B cell (primary cell): ENCODE measurements around the gene BANF2. TPM values are rescaled to one million over a fixed set of nuclear protein-coding genes. Genes with fewer than 3 reads are reported as not detected.

Source experiments
- ATAC-seq: fragments of 200-7000 bp; cut with Tn5 transposase; one replicate; pipeline ENCODE4 v1.10.0; 2021; ENCODE audit warnings: low read depth, mild to moderate bottlenecking, moderate number of reproducible peaks, moderate library complexity
- CTCF ChIA-PET: fragments of 350-600 bp; sonication (Branson Sonifier 250); formaldehyde crosslinking; loops from one replicate; lab custom pipeline; 2021; ENCODE audit warnings: antibody characterized with exemption, inconsistent platforms; lab: Charles Lee
- POLR2A ChIA-PET: fragments of 350-600 bp; sonication (Branson Sonifier 250); formaldehyde crosslinking; loops from one replicate; lab custom pipeline; 2021; ENCODE audit warnings: antibody characterized with exemption; lab: Charles Lee
- DNase-seq: peaks from one replicate; pipeline ENCODE4 v3.0.0; 2013
- H2AFZ ChIP-seq: 2 replicates; pipeline ENCODE4 v1.6.1; 2012; ENCODE audit warnings: mild to moderate bottlenecking, low read depth, low read length; ENCODE audit not compliant: insufficient read depth, poor library complexity, severe bottlenecking
- H3K27ac ChIP-seq, 2 donors: 1 replicate in 1 of 2; 2 replicates in 1 of 2; pipeline ENCODE4 v1.5.1; 2012 to 2013; ENCODE audit warnings: low read length in 2 of 2, mild to moderate bottlenecking in 2 of 2, moderate library complexity in 1 of 2
- H3K27me3 ChIP-seq, 4 experiments: fragments of 200-600 bp in 1 of 4; sonication (generic) in 1 of 4; replicated peaks in 1 of 4; 1 replicate in 2 of 4; 2 replicates in 2 of 4; pipeline versions ENCODE4 v1.6.1 to v1.7.0; 2013 to 2016; ENCODE audit warnings: low read length in 3 of 4, mild to moderate bottlenecking in 2 of 4, mixed read lengths in 1 of 4, moderate library complexity in 1 of 4; ENCODE audit not compliant: insufficient read depth in 4 of 4, control insufficient read depth in 3 of 4; ENCODE audit errors: control extremely low read depth in 1 of 4
- H3K36me3 ChIP-seq, 2 experiments: replicated peaks in 1 of 2; 1 replicate in 1 of 2; 2 replicates in 1 of 2; pipeline versions ENCODE4 v1.6.1 to v1.7.1; 2013; ENCODE audit warnings: low read length in 1 of 2; ENCODE audit not compliant: insufficient read depth in 2 of 2, control insufficient read depth in 1 of 2; ENCODE audit errors: control extremely low read depth in 1 of 2, extremely low read depth in 1 of 2
- H3K4me1 ChIP-seq, 2 donors: fragments of 200-600 bp in 1 of 2; sonication (generic) in 1 of 2; 1 replicate in 1 of 2; 2 replicates in 1 of 2; pipeline versions ENCODE4 v1.5.1 to v1.6.1; 2013 to 2017; ENCODE audit warnings: low read length in 2 of 2; ENCODE audit not compliant: control insufficient read depth in 2 of 2, insufficient read depth in 2 of 2
- H3K4me2 ChIP-seq: replicated peaks from 2 replicates; pipeline ENCODE3; 2012; ENCODE audit warnings: mild to moderate bottlenecking, low read depth, low read length; ENCODE audit not compliant: poor library complexity, severe bottlenecking
- H3K4me3 ChIP-seq, 5 experiments: fragments of 200-600 bp in 1 of 5; sonication (generic) in 1 of 5; 1 replicate in 3 of 5; 2 replicates in 2 of 5; pipeline versions ENCODE4 v1.5.1 to v1.7.0; 2011 to 2016; ENCODE audit warnings: low read length in 4 of 5, mild to moderate bottlenecking in 4 of 5, low read depth in 2 of 5, control low read depth in 1 of 5, moderate library complexity in 1 of 5; ENCODE audit not compliant: insufficient read depth in 1 of 5; ENCODE audit errors: control extremely low read depth in 1 of 5, extremely low read depth in 1 of 5
- H3K79me2 ChIP-seq: fragments of 200-600 bp; sonication (generic); one replicate; pipeline ENCODE4 v1.6.0; 2016; ENCODE audit warnings: low read length; ENCODE audit not compliant: control insufficient read depth, insufficient read depth
- H3K9ac ChIP-seq: fragments of 200-600 bp; sonication (generic); 2 replicates; pipeline ENCODE4 v1.6.1; 2017; ENCODE audit warnings: mild to moderate bottlenecking, low read length, moderate library complexity
- H3K9me3 ChIP-seq, 3 donors: one replicate each; pipeline versions ENCODE4 v1.6.1 to v1.7.1; 2013; ENCODE audit warnings: low read length in 2 of 3; ENCODE audit not compliant: control insufficient read depth in 2 of 3, insufficient read depth in 1 of 3; ENCODE audit errors: control extremely low read depth in 1 of 3
- H4K20me1 ChIP-seq: 2 replicates; pipeline ENCODE4 v1.6.0; 2012; ENCODE audit warnings: mild to moderate bottlenecking, low read length; ENCODE audit not compliant: insufficient read depth, control insufficient read depth, poor library complexity, severe bottlenecking
- H3K27ac Mint-ChIP-seq: one replicate; pipeline ENCODE4 v1.8.0; 2021; ENCODE audit warnings: mixed read lengths
- H3K27me3 Mint-ChIP-seq: one replicate; pipeline ENCODE4 v1.8.0; 2021; ENCODE audit warnings: mixed read lengths
- H3K4me1 Mint-ChIP-seq: one replicate; pipeline ENCODE4 v1.8.0; 2021; ENCODE audit warnings: mixed read lengths
- H3K4me3 Mint-ChIP-seq: one replicate; pipeline ENCODE4 v1.8.0; 2021; ENCODE audit warnings: mixed read lengths
- H3K9me3 Mint-ChIP-seq: one replicate; pipeline ENCODE4 v1.8.0; 2022; ENCODE audit warnings: mixed read lengths; ENCODE audit not compliant: insufficient read depth
- CTCF ChIP-seq: fragments of 200-600 bp; IDR thresholded peaks from one replicate; pipeline ENCODE4 v1.8.0; 2022; ENCODE audit warnings: antibody characterized with exemption, mild to moderate bottlenecking
- EZH2 ChIP-seq: IDR thresholded peaks from 2 replicates; pipeline ENCODE4 v1.6.1; 2012; ENCODE audit warnings: borderline replicate concordance, low read depth, mild to moderate bottlenecking, moderate library complexity, low read length; ENCODE audit not compliant: insufficient read depth, poor library complexity, severe bottlenecking
- WGBS: methylation state at CpG from one replicate; pipeline ENCODE4 v1.1.5; 2013; ENCODE audit warnings: missing lambda C conversion rate; ENCODE audit not compliant: insufficient coverage; 5-methylcytosine and 5-hydroxymethylcytosine counted together
- intact Hi-C: fragments of 100-400 bp; cut with micrococcal nuclease; formaldehyde crosslinking; loops from one replicate; pipeline ENCODE4 v1.10.0; 2022
- polyA plus RNA-seq: library from polyadenylated mRNA; depleted of rRNA; stranded (reverse); fragments of >200 nt; gene quantifications from 2 replicates; pipeline ENCODE4 v1.2.3, GENCODE V29; 2012
- total RNA-seq, 2 donors: library from RNA; stranded (reverse); fragments of 120-200 nt in 1 of 2; gene quantifications; 1 replicate in 1 of 2; 2 replicates in 1 of 2; pipeline versions ENCODE4 v1.2.3 to v1.2.4, GENCODE V29; 2013 to 2022

The BANF2 gene
- total and polyA plus RNA-seq, 2 donors (not counting 1 experiment from before 2014, with no cell fraction given): not detected

DNA sequence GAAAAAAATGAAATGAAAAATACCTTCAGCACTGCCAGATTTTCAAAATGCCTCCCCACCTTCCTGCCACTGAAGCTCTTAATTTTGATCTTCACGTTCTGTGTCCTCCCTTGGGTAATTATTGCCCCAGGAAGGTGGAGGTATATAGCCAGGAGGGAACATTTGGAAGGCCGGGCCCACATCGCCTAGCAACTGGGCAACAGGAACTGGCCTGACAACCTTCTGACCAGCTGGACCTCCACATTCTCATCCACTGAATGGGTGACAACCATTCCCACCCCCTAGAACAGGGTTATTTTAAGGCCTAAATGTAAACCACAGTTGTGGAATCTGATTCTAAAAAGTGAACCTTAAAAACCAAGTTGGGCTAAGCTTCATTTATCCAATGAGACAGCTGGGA is 20.9 kb upstream of the BANF2 start:
- peaks cover 15 to 18% of the 10 kb centered on the region in 2 donors for H3K4me1 ChIP-seq
- intact Hi-C loops: no loop called here
- H3K9ac ChIP-seq: no peak overlapping the region
- no peaks in the 10 kb centered on the region for H3K36me3 ChIP-seq
- H4K20me1 ChIP-seq: peaks cover 8% of the 10 kb centered on the region
- no peaks in the 10 kb centered on the region for H3K9me3 ChIP-seq
- CTCF ChIA-PET: interaction anchor here (0.8 to 6.4 kb wide), 5 partner anchors 174 to 459 kb away, joined by 3 to 159 read pairs (median 8); no protein-coding TSS in a partner anchor
- WGBS: no CpG with 5 or more reads among the region's 3 CpGs
- Mint-ChIP-seq H3K4me1 (peaks cover 20% of the 10 kb centered on the region), H3K4me3 (no peak overlapping the region), H3K9me3 (no peaks in the 10 kb centered on the region), H3K27me3 (peaks cover 3% of the 10 kb centered on the region), H3K27ac (peak overlapping the region; percentile 4)
- ATAC-seq (no peak), DNase-seq (no peak)
- H3K4me2 ChIP-seq: no peak overlapping the region
- H3K27me3 ChIP-seq: no peaks in the 10 kb centered on the region
- H3K4me3 ChIP-seq: no peak overlapping the region
- POLR2A ChIA-PET: no interaction called here
- no peak for TF ChIP-seq CTCF
- TF ChIP-seq EZH2: no peak
- no peak overlapping the region for H2AFZ ChIP-seq
- no peak overlapping the region for H3K27ac ChIP-seq
- H3K79me2 ChIP-seq: peaks cover 42% of the 10 kb centered on the region

GRCh38 chr20:17679941-17680835 is 19.6 kb upstream of the BANF2 start:
- no peaks in the 10 kb centered on the region for H3K36me3 ChIP-seq
- peaks cover 15 to 18% of the 10 kb centered on the region in 2 donors for H3K4me1 ChIP-seq
- POLR2A ChIA-PET: no interaction called here
- peak overlapping the region; percentile 82 for H2AFZ ChIP-seq
- TF ChIP-seq CTCF: no peak
- TF ChIP-seq EZH2: no peak
- H3K27ac ChIP-seq: peak overlapping the region; percentile 31 to 50
- Mint-ChIP-seq H3K27ac (peak overlapping the region; percentile 86), H3K4me3 (peak overlapping the region; percentile 85), H3K27me3 (peaks cover 12% of the 10 kb centered on the region), H3K9me3 (no peaks in the 10 kb centered on the region), H3K4me1 (peaks cover 20% of the 10 kb centered on the region)
- 50% methylated on average over 23 of the region's 27 CpGs for WGBS
- peak overlapping the region; percentile 64 for H3K9ac ChIP-seq
- DNase-seq (peak; percentile 28), ATAC-seq (no peak)
- peaks cover 30% of the 10 kb centered on the region for H3K79me2 ChIP-seq
- CTCF ChIA-PET: interaction anchor here (0.7 to 6.4 kb wide), 7 partner anchors 16 to 316 kb away, joined by 3 to 159 read pairs (median 8); no protein-coding TSS in a partner anchor
- no peaks in the 10 kb centered on the region for H3K9me3 ChIP-seq
- peak overlapping the region in 4 of 5 experiments; percentile 41 to 85 (median 65) for H3K4me3 ChIP-seq
- H4K20me1 ChIP-seq: no peaks in the 10 kb centered on the region
- intact Hi-C loops: loop anchor here (5.0 to 10.0 kb wide), 4 partner anchors 145 to 1115 kb away; partner anchors contain the start of genes BFSP1 and SMIM26
- H3K27me3 ChIP-seq: peaks cover 0 to 6% (median 0%) of the 10 kb centered on the region in 4 experiments
- peak overlapping the region; percentile 97 for H3K4me2 ChIP-seq
